Epidermal melanocyte (primary cell): ENCODE data around the gene SURF6.
"Not testable (repeated sequence)": the region's sequence is repeated elsewhere in the genome, so short reads cannot be mapped to it uniquely, and the experiment has no call there.

ENCODE experiments used
- DNase-seq: peaks from one replicate; pipeline ENCODE4 v3.0.0; 2011; ENCODE audit warnings: low spot score; ENCODE audit not compliant: insufficient read length

The SURF6 gene

DNA sequence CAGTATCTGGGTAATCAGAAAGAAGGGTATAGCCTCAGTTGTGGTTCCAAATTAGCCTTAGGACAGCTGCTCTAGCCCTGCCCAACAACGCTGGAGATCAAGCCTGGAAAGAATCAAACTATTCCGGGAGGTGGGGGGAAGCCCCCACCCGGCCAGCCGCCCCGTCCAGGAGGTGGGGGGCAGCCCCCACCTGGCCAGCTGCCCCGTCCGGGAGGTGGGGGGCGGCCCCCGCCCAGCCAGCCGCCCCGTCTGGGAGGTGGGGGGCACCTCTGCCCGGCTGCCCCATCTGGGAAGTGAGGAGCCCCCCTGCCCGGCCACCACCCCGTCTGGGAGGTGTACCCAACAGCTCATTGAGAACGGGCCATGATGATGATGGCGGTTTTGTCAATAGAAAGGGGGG lies 36.0 kb downstream of the SURF6 start:
- DNase-seq, result not testable (repeated sequence)

DNA sequence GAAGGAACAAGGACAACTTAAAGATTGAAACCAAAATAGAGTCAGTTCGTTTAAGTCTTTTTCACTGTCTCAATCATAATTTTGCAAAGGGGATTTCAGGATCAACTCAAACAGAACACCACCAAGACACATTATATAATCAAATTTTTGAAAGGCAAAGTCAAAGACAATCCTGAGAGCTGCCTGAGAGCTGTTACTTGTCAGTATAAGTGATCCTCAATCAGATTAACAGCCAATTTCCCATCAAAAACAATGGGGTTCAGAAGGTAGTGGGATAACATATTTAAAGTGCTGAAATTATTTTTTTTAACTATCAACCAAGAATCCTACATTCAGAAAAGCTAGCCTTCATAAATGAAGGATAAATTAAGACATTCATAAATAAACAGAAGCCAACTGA lies 41.7 kb downstream of the SURF6 start:
- DNase-seq, result no peak

DNA sequence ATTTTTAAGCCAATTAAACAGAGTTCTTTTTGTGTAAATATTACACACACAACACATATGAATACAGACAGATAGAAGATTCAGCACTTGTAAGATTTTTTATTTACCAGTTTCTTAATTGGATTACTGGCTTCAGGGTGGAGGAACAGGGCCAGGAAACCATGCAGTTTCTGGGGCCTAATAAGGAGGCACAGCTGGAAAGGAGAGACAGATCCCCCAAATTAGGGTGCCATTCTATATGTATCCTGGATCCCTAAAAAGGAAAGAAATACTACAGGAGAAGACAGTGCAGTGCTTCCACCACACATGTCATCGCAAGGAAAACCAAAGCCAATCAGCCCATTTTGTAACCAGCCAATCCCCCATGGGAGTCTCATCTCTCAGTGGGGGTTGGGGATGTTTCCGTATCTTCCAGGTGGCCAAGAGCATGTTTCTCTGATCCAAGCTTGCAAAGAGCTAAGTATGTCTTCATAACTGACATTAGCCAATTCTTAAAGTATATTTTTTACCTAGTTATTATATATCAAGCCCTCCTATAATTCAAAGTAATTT lies 45.2 kb downstream of the SURF6 start:
- no peak for DNase-seq

DNA sequence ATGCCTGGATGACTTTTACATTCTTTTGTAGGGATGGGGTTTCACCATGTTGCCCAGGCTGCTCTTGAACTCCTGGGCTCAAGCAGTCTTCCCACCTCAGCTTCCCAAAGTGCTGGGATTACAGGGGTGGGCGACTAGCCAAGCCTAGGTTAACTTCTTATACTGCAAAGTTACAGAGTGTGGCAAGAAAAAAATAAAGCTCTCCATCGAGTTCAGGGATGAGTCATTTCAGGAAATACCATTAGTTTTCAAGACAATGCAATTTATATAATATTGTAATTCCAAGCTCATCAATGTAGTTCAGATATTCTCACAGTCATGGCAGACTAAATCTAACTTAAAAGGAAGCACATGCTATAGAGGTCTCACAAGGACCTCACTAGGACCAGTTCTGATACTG lies 49.5 kb downstream of the SURF6 start:
- DNase-seq, result no peak

DNA sequence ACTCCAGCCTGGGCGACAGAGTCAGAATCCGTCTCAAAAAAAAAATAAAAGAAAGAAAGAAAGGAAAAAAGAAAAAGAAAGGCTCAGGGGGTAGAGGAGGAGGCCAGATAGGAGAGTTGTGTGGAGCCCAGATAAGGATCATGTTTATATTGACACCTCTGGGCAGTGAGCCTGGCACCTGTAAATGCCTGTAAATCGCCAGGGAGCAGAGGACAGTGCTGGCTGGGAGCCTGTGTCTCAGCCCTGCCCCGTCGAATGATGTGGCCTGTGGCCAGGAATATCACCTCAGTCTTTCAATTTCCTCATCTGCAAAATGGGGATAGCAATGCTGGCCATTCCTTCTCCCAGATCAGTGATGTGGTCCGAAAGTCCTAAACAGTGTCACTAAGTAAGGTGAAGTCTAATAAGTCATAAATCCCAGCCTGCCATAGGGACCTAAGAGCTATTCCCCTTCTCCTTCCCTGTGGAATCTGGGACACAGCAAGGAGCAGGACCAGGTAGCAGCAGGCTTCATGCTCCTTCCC lies 50.7 kb downstream of the SURF6 start:
- no peak for DNase-seq

DNA sequence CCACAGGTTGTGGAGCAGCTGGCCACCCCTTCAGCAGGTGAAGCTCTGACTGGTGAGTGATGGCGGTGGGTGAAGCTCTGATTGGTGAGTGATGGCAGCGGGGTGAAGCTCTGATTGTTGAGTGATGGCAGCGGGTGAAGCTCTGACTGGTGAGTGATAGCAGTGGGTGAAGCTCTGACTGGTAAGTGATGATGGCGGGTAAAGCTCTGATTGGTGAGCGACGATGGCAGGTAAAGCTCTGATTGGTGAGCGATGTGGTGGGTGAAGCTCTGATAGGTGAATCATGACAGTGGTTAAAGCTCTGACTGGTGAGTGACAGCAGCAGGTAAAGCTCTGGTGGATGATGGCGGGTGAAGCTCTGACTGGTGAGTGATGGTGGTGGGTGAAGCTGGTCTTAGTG lies 51.6 kb downstream of the SURF6 start:
- no peak for DNase-seq

DNA sequence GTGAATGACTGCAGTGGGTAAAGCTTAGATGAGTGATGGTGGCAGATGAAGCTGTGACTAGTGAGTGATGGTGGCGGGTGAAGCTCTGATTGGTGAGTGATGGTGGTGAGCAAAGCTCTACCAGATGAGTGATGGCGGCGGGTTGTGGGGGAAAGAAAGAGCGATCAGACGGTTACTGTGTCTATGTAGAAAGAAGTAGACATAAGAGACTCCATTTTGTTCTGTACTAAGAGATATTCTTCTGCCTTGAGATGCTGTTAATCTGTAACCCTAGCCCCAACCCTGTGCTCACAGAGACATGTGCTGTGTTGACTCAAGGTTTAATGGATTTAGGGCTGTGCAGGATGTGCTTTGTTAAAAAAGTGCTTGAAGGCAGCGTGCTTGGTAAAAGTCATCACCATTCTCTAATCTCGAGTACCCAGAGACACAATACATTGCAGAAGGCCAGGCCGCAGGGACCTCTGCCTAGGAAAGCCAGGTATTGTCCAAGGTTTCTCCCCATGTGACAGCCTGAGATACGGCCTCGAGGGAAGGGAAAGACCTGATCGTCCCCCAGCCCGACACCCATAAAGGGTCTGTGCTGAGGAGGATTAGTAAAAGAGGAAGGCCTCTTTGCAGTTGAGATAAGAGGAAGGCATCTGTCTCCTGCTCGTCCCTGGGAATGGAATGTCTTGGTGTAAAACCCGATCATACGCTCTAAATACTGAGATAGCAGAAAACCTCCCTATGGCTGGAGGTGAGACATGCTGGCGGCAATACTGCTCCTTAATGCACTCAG lies 52.5 kb downstream of the SURF6 start:
- DNase-seq, result not testable (repeated sequence)

DNA sequence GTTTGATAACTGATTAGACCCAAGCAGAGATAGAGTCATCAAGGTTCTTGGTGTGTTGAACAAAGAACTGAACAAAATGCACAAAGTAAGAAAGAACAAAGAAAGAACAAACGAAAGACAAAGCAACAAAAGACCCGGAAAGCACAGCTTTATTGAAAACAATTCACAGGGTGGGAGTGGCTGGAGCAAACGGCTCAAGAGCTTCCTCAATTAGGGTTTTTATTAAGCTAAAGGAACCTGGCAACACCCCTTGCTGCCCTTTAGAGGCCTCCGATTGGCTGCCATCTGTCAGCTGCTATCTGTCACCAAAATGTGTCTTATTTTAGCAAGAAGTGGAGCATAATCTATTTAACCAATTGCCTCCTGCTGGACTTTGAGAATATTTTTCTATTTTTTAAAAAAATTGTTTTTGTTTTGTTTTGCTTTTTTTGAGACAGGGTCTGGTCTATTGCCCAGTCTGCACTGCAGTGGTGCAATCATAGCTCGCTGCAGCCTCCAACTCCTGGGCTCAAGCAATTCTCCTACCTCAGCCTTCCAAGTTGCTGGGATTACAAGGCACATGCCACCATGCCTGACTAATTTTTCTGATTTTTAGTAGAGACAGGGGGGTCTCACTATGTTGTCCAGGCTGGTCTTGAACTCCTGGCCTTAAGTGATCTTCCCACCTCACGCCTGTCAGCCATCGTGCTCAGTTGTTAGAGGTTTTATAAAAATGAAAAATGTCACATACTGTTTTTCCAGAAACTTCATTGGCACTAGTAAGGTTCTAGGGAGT lies 53.3 kb downstream of the SURF6 start:
- DNase-seq, result no peak

DNA sequence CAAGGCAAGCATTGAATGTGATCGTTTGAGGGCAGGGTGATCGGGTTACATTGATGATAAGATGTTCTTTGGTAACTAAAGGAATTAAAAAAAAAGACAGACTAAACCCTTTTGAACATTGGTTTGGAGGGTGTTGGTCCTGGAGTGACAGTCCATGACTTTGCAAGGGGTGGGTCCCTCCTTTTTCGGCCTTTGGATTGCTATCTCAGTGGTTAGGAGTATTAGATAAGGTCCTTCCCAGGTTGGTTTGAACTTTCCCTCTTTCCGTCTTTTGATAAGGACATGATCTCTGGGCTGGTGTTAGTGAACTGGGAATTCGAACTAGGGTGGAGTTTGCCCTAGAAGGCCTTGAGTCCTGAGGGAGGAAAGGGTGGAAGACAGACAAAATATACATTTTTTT lies 55.6 kb downstream of the SURF6 start:
- DNase-seq, result no peak
